ENCODE results near the gene SLAMF9.

The SLAMF9 gene

GRCh38 chr1:159974350-159974965, 20.4 kb upstream of the SLAMF9 start:
- DNase-seq: no peak

GRCh38 chr1:159973350-159973940, 19.4 kb upstream of the SLAMF9 start:
- DNase-seq: no peak

DNA sequence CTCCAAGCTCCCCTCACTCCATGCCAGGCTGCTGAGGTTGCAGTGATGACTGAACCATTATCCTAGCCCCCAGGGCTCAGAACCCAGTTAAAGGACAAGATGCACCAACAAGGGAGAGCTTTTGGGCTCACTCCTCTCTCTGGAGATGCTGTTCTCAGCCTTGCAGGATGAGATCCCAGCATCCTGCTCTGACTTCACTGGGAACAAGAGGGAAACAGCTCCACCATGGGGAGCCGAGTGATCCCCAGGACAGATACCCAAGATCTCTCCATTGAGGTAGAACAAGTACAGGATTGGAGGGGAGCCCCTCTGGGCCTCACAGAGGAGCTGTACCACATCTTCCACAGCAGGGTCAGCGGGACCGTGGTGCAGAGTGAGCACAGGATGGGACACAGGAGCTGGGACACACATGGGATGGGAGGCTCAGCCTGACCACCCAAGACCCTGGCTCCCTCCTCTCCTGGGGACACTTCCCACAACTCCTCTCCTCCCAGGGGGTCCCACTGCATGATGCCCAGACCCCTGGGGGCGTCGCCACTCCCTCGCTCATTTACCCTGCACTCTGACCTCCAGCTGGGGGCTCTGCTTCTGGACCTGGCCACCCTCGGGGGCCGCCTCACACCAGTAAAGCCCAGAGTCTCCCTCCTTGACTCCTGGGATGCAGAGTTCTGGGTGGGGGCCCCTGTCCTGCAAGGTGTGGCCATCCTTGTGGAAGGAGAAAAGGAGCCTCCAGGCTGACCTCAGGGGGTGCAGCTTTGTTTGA, 18.6 kb upstream of the SLAMF9 start:
- DNase-seq: no peak

DNA sequence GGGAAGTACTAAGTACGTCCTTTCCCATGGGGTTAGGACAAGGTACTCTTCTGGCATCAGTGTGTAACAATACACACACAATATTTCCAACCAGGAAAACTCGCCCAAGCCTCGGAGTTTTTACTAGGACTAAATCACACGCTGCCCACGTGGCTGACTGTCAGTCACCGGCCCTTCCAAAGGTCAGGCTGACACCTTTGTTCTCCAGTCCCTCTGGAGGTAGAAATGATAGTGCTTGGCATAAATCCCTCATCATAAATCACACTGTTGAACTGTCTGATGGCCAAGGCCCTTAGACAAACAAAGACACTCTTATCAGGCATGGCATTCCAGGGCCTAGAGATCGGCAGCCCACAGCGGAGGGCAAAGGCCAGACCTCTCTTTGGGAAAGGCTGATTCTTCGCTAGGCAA, 16.9 kb upstream of the SLAMF9 start:
- DNase-seq: no peak

- no peak for DNase-seq
These were observed 14.9 kb upstream of the SLAMF9 start for GRCh38 chr1:159968901-159969300.

- DNase-seq: no peak
These were observed 11.2 kb upstream of the SLAMF9 start for GRCh38 chr1:159965263-159965662.

- DNase-seq: no peak
These were observed 10.1 kb upstream of the SLAMF9 start for GRCh38 chr1:159964144-159964543.

- no peak for DNase-seq
These were observed 8.1 kb upstream of the SLAMF9 start for GRCh38 chr1:159962176-159962575.

- DNase-seq: no peak
These were observed 7.6 kb upstream of the SLAMF9 start for GRCh38 chr1:159961636-159962035.

DNA sequence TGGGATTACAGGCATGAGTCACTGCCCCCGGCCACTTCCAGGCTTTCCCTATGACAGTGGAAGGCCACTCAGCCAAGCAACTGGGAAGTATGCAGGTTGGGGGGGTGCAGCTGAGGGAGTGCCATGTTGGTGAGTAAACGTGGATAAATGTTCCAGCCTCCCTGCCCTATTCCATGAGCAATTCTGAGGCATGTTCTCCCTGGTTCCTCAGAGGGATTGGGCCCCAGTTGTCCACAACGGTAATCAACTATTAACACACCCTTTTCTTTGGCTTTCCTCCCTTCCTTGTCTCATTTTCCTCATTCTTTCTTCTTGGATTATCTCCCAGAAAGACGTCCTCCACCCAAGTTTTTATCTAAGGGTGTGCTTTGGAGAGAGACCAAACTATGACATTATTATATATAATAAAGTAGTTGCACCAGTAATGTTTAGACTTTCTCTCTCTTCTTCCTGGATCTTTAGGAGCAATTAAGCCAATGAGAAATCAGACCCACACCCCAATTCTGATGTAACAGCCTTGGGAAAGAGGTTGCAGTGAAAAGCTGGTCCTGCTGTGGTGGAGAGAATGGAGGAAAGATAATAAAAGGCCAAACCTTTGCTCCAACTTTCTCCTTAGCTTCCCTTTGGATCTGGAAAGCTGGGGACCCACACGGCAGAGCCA, 6.8 kb upstream of the SLAMF9 start:
- DNase-seq: no peak

- no peak for DNase-seq
These were observed 5.4 kb upstream of the SLAMF9 start for GRCh38 chr1:159959451-159959850.

DNA sequence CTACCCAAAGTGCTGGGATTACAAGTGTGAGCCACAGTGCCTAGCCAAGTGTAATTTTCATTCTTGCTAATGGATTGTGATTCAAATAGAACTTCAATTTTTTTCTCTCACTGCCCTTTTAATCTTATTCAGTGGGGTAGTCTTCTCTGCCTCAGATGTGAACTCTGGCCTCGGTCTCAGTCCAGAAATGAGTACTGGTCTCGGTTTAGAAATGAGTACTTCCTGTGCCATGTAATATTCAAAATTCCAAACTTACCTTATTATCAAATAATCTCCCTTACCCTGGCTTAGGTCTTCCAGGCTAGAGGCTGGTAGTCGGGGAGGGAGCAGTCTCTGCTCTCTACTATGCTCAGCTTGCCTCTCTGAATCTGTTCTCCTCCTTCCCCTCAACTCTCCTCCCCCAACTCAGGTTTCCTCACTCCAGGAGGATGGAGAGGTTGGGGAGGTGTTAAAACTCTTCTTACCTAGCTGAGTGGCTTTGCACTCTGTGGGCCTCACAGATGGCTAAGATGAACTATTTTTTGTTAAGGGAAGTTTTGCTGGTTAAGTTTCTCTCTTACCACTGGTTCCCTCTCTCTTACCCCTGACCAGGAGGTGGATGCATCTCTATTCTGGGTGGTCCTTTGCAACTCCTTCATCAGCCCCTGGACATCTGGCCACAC, 4.8 kb upstream of the SLAMF9 start:
- DNase-seq: no peak

DNA sequence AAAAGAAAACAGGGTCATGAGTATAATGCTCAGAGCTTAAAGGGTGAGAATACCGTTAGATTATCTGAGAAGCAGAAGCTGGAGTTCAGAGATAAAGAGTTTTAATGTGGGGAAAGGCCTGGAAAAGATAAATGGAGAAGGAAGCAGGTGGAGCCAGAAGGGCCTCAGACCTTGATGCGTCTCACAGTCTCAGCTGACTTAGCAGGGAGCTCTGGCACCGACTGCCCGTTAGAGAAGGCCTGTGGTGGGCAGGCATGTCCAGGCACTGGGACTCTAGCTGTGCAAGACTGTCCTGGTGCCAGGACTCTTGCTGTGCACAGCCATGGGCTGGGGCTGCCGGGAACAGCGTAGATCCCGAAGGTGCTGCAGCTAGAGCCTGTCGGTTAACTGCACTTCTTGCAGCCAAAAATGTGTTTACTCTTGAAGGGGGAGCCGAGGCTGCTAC, 3.8 kb upstream of the SLAMF9 start:
- DNase-seq: no peak

- no peak for DNase-seq
These were observed 1.4 kb upstream of the SLAMF9 start for GRCh38 chr1:159955456-159955855.

- DNase-seq: no peak
These were observed 1.1 kb downstream of the SLAMF9 start for GRCh38 chr1:159952932-159953331.

- no peak for DNase-seq
These were observed 2.5 kb downstream of the SLAMF9 start for GRCh38 chr1:159951551-159951950.

- DNase-seq: no peak
These were observed 3.0 kb downstream of the SLAMF9 start for GRCh38 chr1:159951016-159951415.

GRCh38 chr1:159949981-159950381, 4.1 kb downstream of the SLAMF9 start:
- DNase-seq: no peak

DNA sequence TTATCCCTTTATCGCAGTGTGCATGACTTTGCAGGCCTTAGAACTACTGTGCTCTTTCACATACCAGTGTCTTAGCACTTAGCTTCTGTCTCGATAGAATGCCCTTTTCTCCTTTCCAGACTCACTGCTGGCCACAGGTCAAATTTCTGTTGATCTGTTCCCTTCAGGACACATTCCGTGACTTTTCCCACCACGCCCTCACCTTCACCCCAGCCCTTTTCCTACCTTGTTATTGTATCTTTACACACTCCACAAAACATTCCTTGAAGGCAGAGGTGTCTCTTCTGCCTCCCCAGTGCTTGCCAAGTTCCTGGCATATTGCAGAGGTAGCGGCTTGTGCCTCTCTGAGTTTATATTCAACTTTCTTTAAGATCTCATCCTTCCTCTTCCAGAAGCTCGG, 4.9 kb downstream of the SLAMF9 start:
- no peak for DNase-seq

- no peak for DNase-seq
These were observed 6.1 kb downstream of the SLAMF9 start for GRCh38 chr1:159947942-159948341.

DNA sequence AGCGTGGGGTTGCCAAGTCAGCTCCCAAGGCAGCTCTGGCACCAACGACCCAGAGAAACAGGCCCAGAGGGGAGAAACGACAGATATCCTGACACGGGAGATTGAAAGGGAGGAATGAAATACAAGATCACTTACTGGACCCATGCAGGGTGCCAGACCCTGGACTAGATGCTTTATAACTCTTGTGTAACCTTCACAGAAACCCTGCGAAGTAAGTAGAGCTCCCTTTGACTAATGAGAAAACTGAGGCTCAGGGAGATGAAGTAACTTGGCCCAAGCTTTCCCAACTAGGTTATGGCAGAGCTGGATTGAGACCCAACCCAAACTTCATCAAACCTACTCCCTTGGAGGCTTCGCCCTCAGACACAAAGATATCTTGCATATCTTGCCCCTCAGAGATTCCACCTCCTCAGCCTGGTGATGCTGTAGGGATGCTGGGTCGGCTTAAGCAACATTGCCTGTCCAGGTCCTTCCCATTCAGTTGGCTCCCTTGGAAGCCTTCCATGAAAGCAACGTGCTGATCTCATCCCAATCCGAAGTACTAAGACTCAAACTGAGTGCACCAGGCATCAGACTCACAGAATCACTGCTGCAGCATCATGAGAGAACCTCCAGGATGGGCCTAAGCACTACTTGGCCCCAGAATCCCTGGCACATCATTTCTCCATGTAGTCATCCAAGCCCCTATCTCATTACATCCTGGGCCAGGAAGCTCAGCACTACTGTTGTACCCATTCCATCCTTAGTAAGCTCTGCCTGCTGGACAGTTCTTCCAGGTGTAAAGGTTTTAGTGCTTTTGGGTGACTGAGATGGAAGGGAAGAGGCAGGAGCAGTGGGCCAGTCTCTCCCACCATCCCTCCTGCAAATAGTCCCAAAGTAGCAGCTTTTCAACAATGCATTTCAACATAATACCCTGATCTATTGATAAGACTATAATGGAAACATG, 7.5 kb downstream of the SLAMF9 start:
- no peak for DNase-seq
